Ovary (tissue), 9 donors: Measurements from ENCODE around the gene MT2A. TPM values are rescaled to one million over a fixed set of nuclear protein-coding genes. Genes with fewer than 3 reads are reported as not detected.
A peak's percentile ranks its signal among the peaks of the same experiment; 100 is the strongest.

Experiments used
- DNase-seq, 5 donors: peaks; one replicate each; pipeline ENCODE4 v3.0.0-alpha.2; 2019 to 2020
- H3K27ac ChIP-seq, 2 donors: fragments of 200-600 bp; one replicate each; pipeline versions ENCODE4 v1.5.1 to v1.8.0; 2019 to 2022
- H3K27me3 ChIP-seq: fragments of 200-600 bp; one replicate; pipeline ENCODE4 v1.8.0; 2022
- H3K36me3 ChIP-seq: fragments of 200-600 bp; sonication (generic); one replicate; pipeline ENCODE4 v1.5.1; 2019
- H3K4me1 ChIP-seq: one replicate; pipeline ENCODE4 v1.8.1; 2013; ENCODE audit warnings: mild to moderate bottlenecking, moderate library complexity; ENCODE audit not compliant: insufficient read depth
- H3K4me3 ChIP-seq: fragments of 200-600 bp; sonication (generic); one replicate; pipeline ENCODE4 v1.5.1; 2017
- H3K9me3 ChIP-seq, 2 donors: fragments of 200-600 bp in 1 of 2; sonication (generic) in 1 of 2; one replicate each; pipeline versions ENCODE4 v1.5.1 to v1.8.1; 2013 to 2019; ENCODE audit warnings: mild to moderate bottlenecking in 1 of 2, moderate library complexity in 1 of 2
- CTCF ChIP-seq, 3 donors: fragments of 450-650 bp in 2 of 3; fragments of 200-600 bp in 1 of 3; IDR thresholded peaks; one replicate each; pipeline versions ENCODE4 v1.5.1 to v1.8.0; 2016 to 2022; ENCODE audit warnings: antibody characterized with exemption in 3 of 3, mild to moderate bottlenecking in 1 of 3
- EP300 ChIP-seq: sonication (generic); formaldehyde crosslinking; IDR thresholded peaks from one replicate; pipeline ENCODE4 v1.6.1; 2017; ENCODE audit warnings: antibody characterized with exemption
- POLR2A ChIP-seq: fragments of 450-650 bp; IDR thresholded peaks from one replicate; pipeline ENCODE4 v1.6.1; 2017; ENCODE audit warnings: antibody characterized with exemption, mild to moderate bottlenecking, moderate library complexity
- WGBS, 3 donors: extraction: QIAGEN DNeasy Blood & Tissue Kit in 1 of 3; methylation state at CpG; one replicate each; pipeline versions ENCODE4 v1.1.5 to v1.1.7; 2013 to 2017; 5-methylcytosine and 5-hydroxymethylcytosine counted together
- intact Hi-C, 4 donors: fragments of 100-400 bp; cut with DNase I; formaldehyde crosslinking; loops; one replicate each; pipeline versions ENCODE4 v1.11.0 to v1.15.1; 2022 to 2023
- polyA plus RNA-seq, 2 donors: library from polyadenylated mRNA; stranded (reverse); fragments of 200-250 nt in 1 of 2; fragments of 350-450 nt in 1 of 2; fragmentation: Illumina TruSeq in 1 of 2; extraction: RNeasy Lipid Tissue Mini Kit (QIAGEN cat#74804) in 1 of 2; gene quantifications; one replicate each; pipeline ENCODE4 v1.2.3, GENCODE V29; 2013 to 2014
- total RNA-seq, 7 donors: library from RNA; depleted of rRNA in 2 of 7; stranded (reverse); fragments of >200 nt in 2 of 7; fragmentation: NEBNext Ultra II Directional in 3 of 7; extraction: Animal tissue kit (Norgen Biotek cat#: 25700) in 3 of 7; gene quantifications; one replicate each; pipeline versions ENCODE4 v1.1.0 to v1.2.4, GENCODE V29; 2016 to 2023
- donor health status: DM: no; HTN: no; CAD: no; lungs with moderate emphysema.
- donor health status: DM: no; HTN: no; CAD: no.
- donor health status: Bipolar disorder and iron deficiency.
- donor health status: DM: yes; HTN: yes; CAD: no.
- donor health status: DM: no; HTN: no; CAD: no.
- donor health status: DM: yes; HTN: yes; CAD: no.

Gene MT2A
- total and polyA plus RNA-seq, 9 donors, result 16.1 to 679 (median 136) TPM

GRCh38 chr16:56632156-56632847 lies 23.9 kb downstream of the MT2A start, which contains the start of gene MT1M:
Gene MT1M, plus strand, starts transcription at chr16:56632659. Its CDS starts 73 bp downstream, at chr16:56632732.
- TF ChIP-seq EP300, result peak; percentile 92
- no peak for TF ChIP-seq CTCF (IDR thresholded peaks at IDR 0.05)
- no peaks in the 10 kb centered on the region for H3K27me3 ChIP-seq
- no peak within 1 kb of the TSS for H3K27ac ChIP-seq
- no peaks in the 10 kb centered on the region for H3K9me3 ChIP-seq
- 1 to 4% (median 2%) methylated on average over 28 to 61 of the region's 61 CpGs for WGBS, 3 donors
- peak in 3 of 5 donors; percentile 46 to 61 (median 58) for DNase-seq
- H3K4me1 ChIP-seq, result peaks cover 2% of the 10 kb centered on the region
- no peaks in the 10 kb centered on the region for H3K36me3 ChIP-seq
- peak within 1 kb of the TSS; percentile 34 for H3K4me3 ChIP-seq
- intact Hi-C loops, result no loop called here

GRCh38 chr16:56632848-56633365 lies 24.5 kb downstream of the MT2A start:
- 53 to 74% (median 66%) methylated on average over 5 to 6 of the region's 6 CpGs for WGBS, 3 donors
- Histone ChIP-seq H3K27ac (no peak overlapping the region), H3K9me3 (no peaks in the 10 kb centered on the region), H3K27me3 (no peaks in the 10 kb centered on the region), H3K4me1 (peaks cover 3% of the 10 kb centered on the region), H3K4me3 (peak overlapping the region; percentile 34), H3K36me3 (no peaks in the 10 kb centered on the region)
- intact Hi-C loops, result no loop called here
- TF ChIP-seq POLR2A, result no peak
- no peak for TF ChIP-seq CTCF (IDR thresholded peaks at IDR 0.05)
- TF ChIP-seq EP300, result no peak
- no peak for DNase-seq

- DNase-seq, result no peak
- no peak for TF ChIP-seq EP300
- TF ChIP-seq CTCF (IDR thresholded peaks at IDR 0.05), result no peak
- no peak for TF ChIP-seq POLR2A
- Histone ChIP-seq H3K27ac (no peak overlapping the region), H3K9me3 (no peaks in the 10 kb centered on the region), H3K36me3 (no peaks in the 10 kb centered on the region), H3K4me3 (no peak overlapping the region), H3K4me1 (peaks cover 6% of the 10 kb centered on the region), H3K27me3 (no peaks in the 10 kb centered on the region)
- 66 to 80% (median 71%) methylated on average over 7 of the region's 7 CpGs for WGBS, 3 donors
- intact Hi-C loops, result no loop called here
Measured at GRCh38 chr16:56633535-56633934, 25.2 kb downstream of the MT2A start.

- 22 to 26% (median 24%) methylated on average over 44 to 47 of the region's 47 CpGs for WGBS, 3 donors
- no peaks in the 10 kb centered on the region for H3K36me3 ChIP-seq
- no peak overlapping the region for H3K27ac ChIP-seq
- no peak for DNase-seq
- intact Hi-C loops, result no loop called here
- H3K4me3 ChIP-seq, result no peak overlapping the region
- no peaks in the 10 kb centered on the region for H3K27me3 ChIP-seq
- TF ChIP-seq CTCF (IDR thresholded peaks at IDR 0.05) (no peak), POLR2A (no peak), EP300 (no peak)
- H3K9me3 ChIP-seq, result no peaks in the 10 kb centered on the region
- peaks cover 9% of the 10 kb centered on the region for H3K4me1 ChIP-seq
Measured at GRCh38 chr16:56634715-56635440, 26.5 kb downstream of the MT2A start.
